ENCODE results near the gene KIAA0586. TPM values are rescaled to one million over a fixed set of nuclear protein-coding genes. Genes with fewer than 3 reads are reported as not detected.

Gene KIAA0586
- total and polyA plus RNA-seq, 9 of the 15 experiments (the other 6 are each of a cell fraction or from before 2014, with no cell fraction given): 11.2 to 30.9 (median 22.6) TPM

GRCh38 chr14:58547649-58548048 lies 120.1 kb downstream of the KIAA0586 start (continued):
- TF ChIP-seq IRF9 (tag; IDR thresholded peaks at IDR 0.05) (no peak), GABPA (tag; conservative IDR thresholded peaks at IDR 0.05; ENCODE audit: low read depth) (no peak), ZNF140 (CRISPR knock-in tag; IDR thresholded peaks at IDR 0.05) (no peak), ZNF76 (CRISPR knock-in tag; IDR thresholded peaks at IDR 0.05; ENCODE audit: borderline replicate concordance) (no peak), HDAC6 (IDR thresholded peaks at IDR 0.05; ENCODE audit: low read depth, low read length) (no peak), ZBTB7A (IDR thresholded peaks at IDR 0.05; ENCODE audit: borderline replicate concordance, control insufficient read depth, low read depth, low read length) (no peak), MTA3 (IDR thresholded peaks at IDR 0.05; ENCODE audit: borderline replicate concordance) (no peak), TCF3 (CRISPR knock-in tag; IDR thresholded peaks at IDR 0.05) (no peak), ZNF263 (CRISPR knock-in tag; IDR thresholded peaks at IDR 0.05; ENCODE audit: borderline replicate concordance) (no peak), FOXA1 (IDR thresholded peaks at IDR 0.05; ENCODE audit: borderline replicate concordance) (no peak)
- TF ChIP-seq, protein P1, sequence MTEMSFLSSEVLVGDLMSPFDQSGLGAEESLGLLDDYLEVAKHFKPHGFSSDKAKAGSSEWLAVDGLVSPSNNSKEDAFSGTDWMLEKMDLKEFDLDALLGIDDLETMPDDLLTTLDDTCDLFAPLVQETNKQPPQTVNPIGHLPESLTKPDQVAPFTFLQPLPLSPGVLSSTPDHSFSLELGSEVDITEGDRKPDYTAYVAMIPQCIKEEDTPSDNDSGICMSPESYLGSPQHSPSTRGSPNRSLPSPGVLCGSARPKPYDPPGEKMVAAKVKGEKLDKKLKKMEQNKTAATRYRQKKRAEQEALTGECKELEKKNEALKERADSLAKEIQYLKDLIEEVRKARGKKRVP (CRISPR knock-in tag; IDR thresholded peaks at IDR 0.05): no peak
